GM04503 (cell line): ENCODE data around the gene FUBP1.
A peak's percentile ranks its signal among the peaks of the same experiment; 100 is the strongest.
"Not testable (repeated sequence)": the region's sequence is repeated elsewhere in the genome, so short reads cannot be mapped to it uniquely, and the experiment has no call there.

Source experiments
- DNase-seq: peaks from one replicate; pipeline ENCODE4 v3.0.0-alpha.2; 2012; ENCODE audit warnings: low read depth

FUBP1 gene

GRCh38 chr1:77942400-77943140 lies 36.3 kb downstream of the FUBP1 start:
- no peak for DNase-seq

DNA sequence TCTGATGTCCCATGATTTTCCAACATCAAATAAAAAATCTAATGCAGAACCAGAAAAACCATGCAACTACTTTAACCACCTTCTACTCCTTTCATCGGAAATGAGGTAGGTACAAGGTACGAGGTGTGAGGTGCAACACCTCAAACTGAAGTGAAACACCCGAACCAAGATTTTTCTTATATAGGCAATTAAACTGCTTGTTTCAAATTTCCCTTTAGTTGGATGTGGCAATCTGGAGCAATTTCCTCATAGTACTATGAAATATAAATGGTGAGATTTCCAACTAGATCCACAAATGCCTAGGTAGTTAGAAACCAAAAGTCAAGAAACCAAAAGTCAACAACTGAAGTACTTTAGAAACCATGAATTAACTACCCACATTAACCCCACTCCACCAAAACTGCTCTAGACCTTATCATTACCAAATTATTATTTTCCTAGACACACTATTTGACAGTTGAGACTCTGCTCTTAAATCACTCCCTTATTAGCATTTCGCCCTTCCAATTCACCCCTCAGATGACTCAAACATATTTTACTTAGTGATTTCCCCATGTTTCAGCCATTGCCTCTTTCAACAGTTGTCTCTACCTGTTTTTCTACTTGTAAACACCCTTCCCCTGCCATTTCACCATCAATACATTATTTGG lies 37.8 kb downstream of the FUBP1 start:
- DNase-seq, result no peak

GRCh38 chr1:77938651-77939050 lies 40.2 kb downstream of the FUBP1 start:
- no peak for DNase-seq

DNA sequence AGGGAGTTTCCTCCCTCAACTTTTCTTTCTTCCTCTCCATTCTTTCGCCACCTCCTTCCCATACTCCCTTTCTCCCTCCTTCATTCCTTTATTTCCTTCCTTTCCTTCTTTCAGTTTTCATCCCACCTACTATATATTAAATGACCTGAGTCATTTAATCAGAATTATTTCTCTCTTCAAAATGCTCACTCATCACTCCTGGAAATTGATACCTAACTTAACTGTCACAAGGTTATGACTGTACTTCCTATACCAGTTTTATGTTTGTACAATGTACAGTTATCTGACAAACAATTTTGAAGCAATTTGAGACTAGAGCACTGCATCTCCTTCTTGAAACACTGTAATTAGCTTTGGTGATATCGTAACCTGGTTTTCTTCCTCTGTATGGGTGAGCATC lies 49.1 kb downstream of the FUBP1 start:
- no peak for DNase-seq

DNA sequence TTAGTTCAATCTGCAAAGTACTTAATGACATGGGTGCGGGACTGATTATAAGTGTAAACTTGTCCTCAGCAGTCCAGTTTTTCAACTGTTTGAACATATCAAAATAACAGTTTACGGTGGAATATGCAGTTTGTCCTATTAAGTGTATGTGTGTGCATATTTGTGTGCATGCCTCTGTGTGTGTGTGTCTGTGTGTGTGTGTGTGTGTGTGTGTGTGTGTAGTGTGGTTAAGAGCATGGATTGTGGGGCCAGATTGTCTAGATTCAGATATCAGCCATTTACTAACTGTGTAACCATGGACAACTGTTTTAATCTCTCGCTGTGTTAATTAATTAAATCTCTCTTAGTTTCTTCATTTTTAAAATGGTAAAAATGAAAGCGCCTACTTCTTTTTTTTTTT lies 51.5 kb downstream of the FUBP1 start:
- DNase-seq, result no peak

GRCh38 chr1:77926561-77927357 lies 52.1 kb downstream of the FUBP1 start:
- no peak for DNase-seq

DNA sequence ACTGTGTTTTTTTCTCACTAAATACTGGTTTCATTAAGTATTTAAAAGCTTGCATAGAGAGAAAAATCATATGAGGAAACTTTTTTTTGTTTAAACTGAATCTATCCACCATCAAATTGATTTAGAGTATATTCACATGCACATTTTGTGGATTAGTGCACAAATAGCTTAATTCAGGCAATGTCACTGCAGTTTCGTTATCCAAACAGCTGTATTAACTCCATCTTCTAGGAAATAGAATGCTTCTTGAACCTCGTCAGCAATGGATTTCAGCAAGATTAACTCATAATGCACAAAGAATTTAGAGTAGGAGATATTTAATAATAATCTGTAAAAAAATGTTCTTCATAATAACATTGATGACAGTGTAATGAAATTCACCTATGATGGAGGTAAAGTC lies 52.9 kb downstream of the FUBP1 start:
- no peak for DNase-seq

DNA sequence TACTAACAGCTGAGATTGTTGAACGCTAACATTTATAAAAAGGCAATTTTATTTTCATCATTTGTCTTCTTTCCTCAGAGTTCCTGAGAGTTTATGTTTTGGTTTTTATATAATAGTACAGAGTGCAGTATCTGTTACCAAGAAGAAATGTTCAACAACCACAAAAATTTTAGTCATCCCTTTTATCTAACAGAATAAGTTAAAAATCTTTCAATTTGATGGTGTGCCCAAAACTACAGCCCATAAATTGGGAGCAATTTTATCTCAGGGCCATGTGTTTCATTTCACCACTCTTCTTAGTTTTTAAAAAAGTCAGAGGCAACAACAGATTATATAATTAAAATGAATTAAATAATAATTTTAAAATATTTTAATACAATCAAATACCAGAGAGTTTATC lies 53.4 kb downstream of the FUBP1 start:
- DNase-seq, result peak; percentile 49

- not testable (repeated sequence) for DNase-seq
Measured at GRCh38 chr1:77918918-77919317, 60.0 kb downstream of the FUBP1 start.

GRCh38 chr1:77910116-77910515 lies 68.8 kb downstream of the FUBP1 start:
- DNase-seq, result no peak

DNA sequence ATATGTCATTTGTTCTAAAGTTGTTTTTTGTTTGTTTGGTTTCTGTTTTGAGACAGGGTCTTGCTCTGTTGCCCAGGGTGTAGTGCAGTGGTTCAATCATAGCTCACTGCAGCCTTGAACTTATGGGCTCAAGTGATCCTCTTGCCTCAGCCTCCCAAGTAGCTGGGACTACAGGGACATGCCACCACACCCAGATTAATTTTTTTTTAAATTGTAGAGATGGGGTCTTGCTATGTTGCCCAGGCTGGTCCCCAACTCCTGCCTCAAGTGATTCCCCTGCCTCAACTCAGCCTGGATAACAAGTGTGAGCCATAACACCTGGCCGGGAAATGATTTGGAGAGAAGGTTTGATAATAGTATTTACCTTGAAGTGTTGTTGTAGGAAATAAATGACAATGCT lies 72.2 kb downstream of the FUBP1 start:
- DNase-seq, result no peak

- no peak for DNase-seq
Measured at GRCh38 chr1:77906019-77906545, 72.8 kb downstream of the FUBP1 start.

GRCh38 chr1:77905603-77906002 lies 73.3 kb downstream of the FUBP1 start:
- DNase-seq, result no peak

DNA sequence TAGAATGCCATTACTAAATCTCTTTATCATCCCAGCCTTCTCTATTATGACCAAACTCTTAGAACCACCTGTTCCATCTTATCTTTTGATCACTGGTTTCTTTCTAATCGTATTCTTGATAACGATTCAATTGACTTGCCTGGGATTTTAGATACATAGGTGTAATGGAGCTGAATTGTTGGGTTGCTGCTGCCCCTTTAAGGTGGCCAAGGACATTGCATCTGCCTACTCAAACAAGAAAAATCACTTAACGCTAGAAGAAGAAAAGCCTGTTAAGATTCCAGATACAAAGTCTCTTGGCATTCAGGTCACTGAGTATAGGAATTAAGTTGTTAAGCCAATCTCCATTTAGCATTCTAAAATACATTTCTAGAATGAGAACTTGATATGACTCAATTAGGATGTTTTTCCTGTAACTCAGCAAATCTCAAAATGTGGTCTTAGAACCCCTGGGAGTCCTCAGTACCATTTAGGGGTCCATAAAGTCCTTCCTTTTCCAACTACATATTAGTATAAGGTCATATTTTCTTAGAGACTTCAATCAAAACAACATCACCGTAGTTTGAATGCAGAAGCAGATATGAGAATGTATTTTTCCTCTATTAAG lies 78.1 kb downstream of the FUBP1 start:
- no peak for DNase-seq

GRCh38 chr1:77899647-77900320 lies 79.1 kb downstream of the FUBP1 start:
- no peak for DNase-seq
